HCT116 (cell line): ENCODE results near the gene NELL1. TPM values are rescaled to one million over a fixed set of nuclear protein-coding genes. Genes with fewer than 3 reads are reported as not detected.

ENCODE experiments used
- ATAC-seq: fragments of 200-7000 bp; cut with Tn5 transposase; 2 replicates; pipeline ENCODE4 v1.9.1; 2020; ENCODE audit warnings: mild to moderate bottlenecking, moderate library complexity
- BruUV-seq: library from RNA; stranded (reverse); fragments of 400-500 nt; replicated peaks from 2 replicates; lab custom pipeline; 2021; lab: Mats Ljungman, UMichigan
- CTCF ChIA-PET: fragments of 300-600 bp; sonication (Branson Sonifier 250); formaldehyde crosslinking; loops from one replicate; lab custom pipeline; 2021; ENCODE audit warnings: antibody characterized with exemption; lab: Charles Lee
- POLR2A ChIA-PET: fragments of 300-600, 350-600 bp; sonication (Branson Sonifier 250); formaldehyde crosslinking; loops from one replicate; lab custom pipeline; 2021; ENCODE audit warnings: antibody characterized with exemption; lab: Charles Lee
- RAD21 ChIA-PET, 2 experiments: fragments of 300-600 bp; sonication (Branson Sonifier 250); formaldehyde crosslinking; loops; one replicate each; lab custom pipeline; 2023; ENCODE audit warnings: low total read pairs in 2 of 2; ENCODE audit not compliant: uncharacterized antibody in 2 of 2, unreplicated experiment in 2 of 2, low non-redundant PET in 1 of 2; lab: Charles Lee
- DNase-seq: peaks from one replicate; pipeline ENCODE4 v3.0.0-alpha.2; 2010; ENCODE audit warnings: low read depth, low spot score
- H2AFZ ChIP-seq: fragments of 200-600 bp; shearing (Covaris generic), sonication (generic); 2 replicates; pipeline ENCODE4 v1.6.1; 2017; ENCODE audit warnings: low read depth, mixed run types, mixed read lengths, antibody characterized with exemption, low read length; ENCODE audit not compliant: poor library complexity, severe bottlenecking
- H3K27ac ChIP-seq: 2 replicates; pipeline ENCODE4 v1.5.1; 2012; ENCODE audit warnings: low read depth, low read length
- H3K27me3 ChIP-seq: fragments of 200-600 bp; sonication (generic); 2 replicates; pipeline ENCODE4 v1.6.1; 2016; ENCODE audit warnings: mixed run types, low read length, mixed read lengths; ENCODE audit not compliant: insufficient read depth
- H3K36me3 ChIP-seq, 2 experiments: fragments of 200-500 bp in 1 of 2; fragments of 200-600 bp in 1 of 2; sonication (Bioruptor generic) in 1 of 2; sonication (generic) in 1 of 2; 2 replicates each; pipeline versions ENCODE4 v1.5.1 to v1.6.1; 2014 to 2016; ENCODE audit warnings: low read length in 2 of 2, inconsistent platforms in 1 of 2, mixed read lengths in 1 of 2, mixed run types in 1 of 2; ENCODE audit not compliant: insufficient read depth in 2 of 2, control insufficient read depth in 1 of 2
- H3K4me1 ChIP-seq, 2 experiments: fragments of 200-600 bp in 1 of 2; sonication (generic) in 1 of 2; 2 replicates each; pipeline versions ENCODE4 v1.5.1 to v1.6.1; 2012 to 2017; ENCODE audit warnings: low read length in 2 of 2, inconsistent platforms in 1 of 2, mild to moderate bottlenecking in 1 of 2, mixed read lengths in 1 of 2, mixed run types in 1 of 2, moderate library complexity in 1 of 2; ENCODE audit not compliant: insufficient read depth in 2 of 2, control insufficient read depth in 1 of 2
- H3K4me2 ChIP-seq: fragments of 200-600 bp; sonication (generic); 2 replicates; pipeline ENCODE4 v1.6.1; 2017; ENCODE audit warnings: mixed run types, low read length, mixed read lengths
- H3K4me3 ChIP-seq, 2 experiments: fragments of 200-600 bp in 1 of 2; sonication (generic) in 1 of 2; replicated peaks in 1 of 2; 2 replicates each; pipeline ENCODE4 v1.5.1; 2011 to 2016; ENCODE audit warnings: low read length in 2 of 2, control low read depth in 1 of 2, low read depth in 1 of 2, mild to moderate bottlenecking in 1 of 2, mixed read lengths in 1 of 2, mixed run types in 1 of 2
- H3K79me2 ChIP-seq: fragments of 200-600 bp; sonication (generic); 2 replicates; pipeline ENCODE4 v1.6.1; 2017; ENCODE audit warnings: mild to moderate bottlenecking, mixed run types, low read length, moderate library complexity, mixed read lengths; ENCODE audit not compliant: insufficient read depth
- H3K9ac ChIP-seq: fragments of 200-600 bp; sonication (generic); 2 replicates; pipeline ENCODE4 v1.6.1; 2016; ENCODE audit warnings: low read length, mixed read lengths
- H3K9me2 ChIP-seq: fragments of 200-600 bp; sonication (generic), shearing (Covaris generic); 2 replicates; pipeline ENCODE4 v1.6.1; 2017; ENCODE audit warnings: mixed run types, mild to moderate bottlenecking, moderate library complexity; ENCODE audit not compliant: insufficient read depth
- H3K9me3 ChIP-seq, 2 experiments: fragments of 200-500 bp in 1 of 2; fragments of 200-600 bp in 1 of 2; sonication (Bioruptor generic) in 1 of 2; sonication (generic) in 1 of 2; 2 replicates each; pipeline ENCODE4 v1.6.1; 2014 to 2017; ENCODE audit warnings: low read length in 2 of 2, mixed read lengths in 2 of 2, inconsistent platforms in 1 of 2, low read depth in 1 of 2, mild to moderate bottlenecking in 1 of 2, mixed run types in 1 of 2, moderate library complexity in 1 of 2; ENCODE audit not compliant: control insufficient read depth in 1 of 2, insufficient read depth in 1 of 2
- H4K20me1 ChIP-seq: fragments of 200-600 bp; sonication (generic), shearing (Covaris generic); 2 replicates; pipeline ENCODE4 v1.6.1; 2017; ENCODE audit warnings: mixed run types, mild to moderate bottlenecking, moderate library complexity; ENCODE audit not compliant: insufficient read depth
- CBX3 ChIP-seq: IDR thresholded peaks from 2 replicates; pipeline ENCODE4 v1.6.1; 2012; ENCODE audit warnings: low read depth
- CEBPB ChIP-seq: IDR thresholded peaks from 2 replicates; pipeline ENCODE4 v1.6.1; 2012; ENCODE audit warnings: low read depth
- CTCF ChIP-seq, 3 experiments: fragments of 200-600 bp in 1 of 3; sonication (generic) in 1 of 3; IDR thresholded peaks in 2 of 3; conservative IDR thresholded peaks in 1 of 3; 2 replicates each; pipeline ENCODE4 v1.5.1; 2012 to 2017; ENCODE audit warnings: low read depth in 2 of 3, low read length in 2 of 3, antibody characterized with exemption in 1 of 3, borderline replicate concordance in 1 of 3, control low read depth in 1 of 3, mild to moderate bottlenecking in 1 of 3, mixed read lengths in 1 of 3, mixed run types in 1 of 3, moderate library complexity in 1 of 3; ENCODE audit not compliant: insufficient read depth in 1 of 3
- EGR1 ChIP-seq: IDR thresholded peaks from 2 replicates; pipeline ENCODE4 v1.6.1; 2012; ENCODE audit warnings: low read depth
- EZH2 ChIP-seq: fragments of 200-600 bp; sonication (generic); IDR thresholded peaks from 2 replicates; pipeline ENCODE4 v1.6.1; 2017; ENCODE audit warnings: antibody characterized with exemption, mixed run types
- EZH2phosphoT487 ChIP-seq: fragments of 200-600 bp; IDR thresholded peaks from 2 replicates; pipeline ENCODE4 v1.6.1; 2018; ENCODE audit warnings: antibody characterized with exemption, borderline replicate concordance
- JUND ChIP-seq: IDR thresholded peaks from 2 replicates; pipeline ENCODE4 v1.6.1; 2012
- POLR2A ChIP-seq: IDR thresholded peaks from 2 replicates; pipeline ENCODE4 v1.7.0; 2011; ENCODE audit warnings: borderline replicate concordance; ENCODE audit not compliant: insufficient read depth, insufficient read length; ENCODE audit errors: extremely low read depth
- POLR2AphosphoS5 ChIP-seq: IDR thresholded peaks from 2 replicates; pipeline ENCODE4 v1.6.1; 2011; ENCODE audit warnings: mild to moderate bottlenecking, low read depth, low read length, moderate library complexity
- REST ChIP-seq: IDR thresholded peaks from 2 replicates; pipeline ENCODE4 v1.6.1; 2012; ENCODE audit warnings: low read depth
- SIN3A ChIP-seq: IDR thresholded peaks from 2 replicates; pipeline ENCODE4 v1.6.1; 2012; ENCODE audit warnings: low read depth
- SP1 ChIP-seq: IDR thresholded peaks from 2 replicates; pipeline ENCODE4 v1.6.1; 2012; ENCODE audit warnings: low read depth
- SRF ChIP-seq: IDR thresholded peaks from 2 replicates; pipeline ENCODE4 v1.6.1; 2012; ENCODE audit warnings: low read depth
- TCF7L2 ChIP-seq: IDR thresholded peaks from 2 replicates; pipeline ENCODE4 v1.7.0; 2011; ENCODE audit warnings: borderline replicate concordance, inconsistent platforms; ENCODE audit not compliant: insufficient read depth, insufficient read length; ENCODE audit errors: extremely low read depth
- YY1 ChIP-seq: IDR thresholded peaks from 2 replicates; pipeline ENCODE4 v1.6.1; 2011; ENCODE audit warnings: low read length, low read depth, moderate library complexity, mild to moderate bottlenecking; ENCODE audit not compliant: insufficient replicate concordance; ENCODE audit errors: extremely low read depth
- ZBTB33 ChIP-seq: IDR thresholded peaks from 2 replicates; pipeline ENCODE4 v1.6.1; 2011; ENCODE audit warnings: mild to moderate bottlenecking, low read length, moderate library complexity; ENCODE audit not compliant: insufficient replicate concordance; ENCODE audit errors: extremely low read depth
- ZFX ChIP-seq: fragments of 450-650 bp; IDR thresholded peaks from 2 replicates; pipeline ENCODE4 v1.6.1; 2017
- ZNF274 ChIP-seq: fragments of 200-500 bp; sonication (Bioruptor generic); IDR thresholded peaks from 2 replicates; pipeline ENCODE4 v1.6.1; 2014; ENCODE audit warnings: mild to moderate bottlenecking, low read depth, low read length, inconsistent platforms
- intact Hi-C: fragments of 100-400 bp; cut with micrococcal nuclease; formaldehyde crosslinking; loops from 2 replicates; pipeline ENCODE4 v1.10.0; 2022
- total RNA-seq: library from RNA; stranded (reverse); gene quantifications from one replicate; pipeline ENCODE4 v1.2.1, GENCODE V29; 2021; ENCODE audit not compliant: unreplicated experiment
- TF ChIP-seq, protein P1 (sequence below): IDR thresholded peaks from 2 replicates; pipeline ENCODE4 v1.6.1; 2012
- TF ChIP-seq, protein P2 (sequence below): IDR thresholded peaks from 2 replicates; pipeline ENCODE4 v1.6.1; 2012

Gene NELL1
- total RNA-seq, 1 experiment from 2014 or later, result not detected

DNA sequence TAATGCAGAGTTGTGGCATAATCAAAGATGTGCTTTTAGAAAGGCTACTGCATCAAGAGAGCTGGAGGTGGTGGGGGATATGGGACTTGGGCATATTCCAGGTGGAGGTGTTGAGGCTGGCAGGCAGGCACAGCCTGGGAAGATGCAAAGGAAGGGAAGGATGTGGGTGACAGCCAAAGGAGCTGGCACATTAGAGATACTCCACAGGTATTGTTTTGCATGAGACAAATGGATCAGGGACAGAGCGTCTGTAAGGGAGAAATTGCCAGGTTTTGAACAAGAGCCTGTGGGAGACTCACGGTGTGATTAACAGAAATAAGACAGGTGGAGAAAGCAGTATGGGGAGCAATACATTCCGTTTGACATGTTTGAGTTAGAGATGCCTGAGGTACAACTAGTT lies 263.7 kb downstream of the NELL1 start:
- RAD21 ChIA-PET, result no interaction called here

More for the DNA sequence above, 263.7 kb downstream of the NELL1 start:
- H2AFZ ChIP-seq, result no peak overlapping the region
- H4K20me1 ChIP-seq, result no peaks in the 10 kb centered on the region
- H3K27ac ChIP-seq, result no peak overlapping the region
- peaks cover 0 to 4% of the 10 kb centered on the region in 2 experiments; a peak in 2 of 4 replicates for H3K9me3 ChIP-seq
- no peaks in the 10 kb centered on the region for H3K79me2 ChIP-seq
- no peak overlapping the region for H3K4me3 ChIP-seq
- H3K4me2 ChIP-seq, result no peak overlapping the region
- no TSS peak for BruUV-seq
- ChIA-PET CTCF (no interaction called here), POLR2A (no interaction called here)
- no peaks in the 10 kb centered on the region for H3K9me2 ChIP-seq
- H3K27me3 ChIP-seq, result no peaks in the 10 kb centered on the region
- ATAC-seq (no peak), DNase-seq (no peak)
- no peak overlapping the region for H3K9ac ChIP-seq
- H3K36me3 ChIP-seq, result no peaks in the 10 kb centered on the region
- no peaks in the 10 kb centered on the region for H3K4me1 ChIP-seq
- TF ChIP-seq SRF, result no peak
- TF ChIP-seq YY1, result no peak
- no peak for TF ChIP-seq ZNF274
- TF ChIP-seq POLR2A, result no peak
- no peak for TF ChIP-seq CEBPB
- TF ChIP-seq, protein P1, sequence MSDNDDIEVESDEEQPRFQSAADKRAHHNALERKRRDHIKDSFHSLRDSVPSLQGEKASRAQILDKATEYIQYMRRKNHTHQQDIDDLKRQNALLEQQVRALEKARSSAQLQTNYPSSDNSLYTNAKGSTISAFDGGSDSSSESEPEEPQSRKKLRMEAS, result no peak
- no peak for TF ChIP-seq TCF7L2
- TF ChIP-seq SIN3A, result no peak
- no peak for TF ChIP-seq EGR1
- no peak for TF ChIP-seq REST
- no peak for TF ChIP-seq EZH2
- TF ChIP-seq EZH2phosphoT487, result no peak
- TF ChIP-seq, protein P2, sequence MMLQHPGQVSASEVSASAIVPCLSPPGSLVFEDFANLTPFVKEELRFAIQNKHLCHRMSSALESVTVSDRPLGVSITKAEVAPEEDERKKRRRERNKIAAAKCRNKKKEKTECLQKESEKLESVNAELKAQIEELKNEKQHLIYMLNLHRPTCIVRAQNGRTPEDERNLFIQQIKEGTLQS, result no peak
- TF ChIP-seq POLR2AphosphoS5, result no peak
- no peak for TF ChIP-seq ZBTB33
- no peak for TF ChIP-seq JUND
- TF ChIP-seq ZFX, result no peak
- TF ChIP-seq SP1, result no peak
- no peak for TF ChIP-seq CBX3
- no peak for TF ChIP-seq CTCF (IDR thresholded peaks at IDR 0.05 in 2 of 3, conservative IDR thresholded peaks at IDR 0.05 in 1 of 3; ENCODE audit: borderline replicate concordance in 1 of 3, insufficient read depth in 1 of 3, low read depth in 2 of 3, low read length in 2 of 3)
- intact Hi-C loops, result no loop called here
